Hippocampal formation (tissue), 2 donors: ENCODE results near the gene LSG1.
"Not testable (repeated sequence)": the region's sequence is repeated elsewhere in the genome, so short reads cannot be mapped to it uniquely, and the experiment has no call there.

ENCODE experiments used
- DNase-seq, 2 donors: peaks; one replicate each; lab custom pipeline; 2025; lab: John Stamatoyannopoulos, UW

The LSG1 gene

GRCh38 chr3:194617827-194618226 is 54.2 kb downstream of the LSG1 start:
- no peak for DNase-seq

DNA sequence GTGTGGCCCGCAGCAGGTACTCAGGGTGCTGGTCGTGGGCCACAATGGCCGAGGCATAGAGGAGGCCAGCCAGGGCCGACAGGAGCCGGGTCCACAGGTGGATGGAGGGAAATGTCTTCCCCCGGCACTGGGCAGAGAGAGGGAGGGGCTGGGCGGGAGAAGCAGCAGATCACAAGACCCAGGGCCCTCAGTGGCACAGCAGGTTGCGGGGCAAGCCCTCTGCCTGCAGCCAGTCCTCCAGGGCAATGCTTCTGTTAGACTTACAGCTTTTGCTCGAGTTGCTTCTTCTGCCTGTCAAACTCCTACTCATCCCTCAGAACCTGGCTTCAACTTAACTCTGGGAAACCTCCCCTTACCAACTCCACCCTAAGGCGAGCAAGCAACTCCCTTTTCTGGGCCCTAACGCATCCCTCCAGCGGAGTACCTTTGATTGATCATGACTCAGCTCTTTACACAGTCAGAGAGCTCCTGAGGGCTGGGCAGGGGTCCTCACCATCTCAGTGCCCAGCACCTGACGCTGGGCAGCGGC is 54.8 kb downstream of the LSG1 start:
- no peak for DNase-seq

DNA sequence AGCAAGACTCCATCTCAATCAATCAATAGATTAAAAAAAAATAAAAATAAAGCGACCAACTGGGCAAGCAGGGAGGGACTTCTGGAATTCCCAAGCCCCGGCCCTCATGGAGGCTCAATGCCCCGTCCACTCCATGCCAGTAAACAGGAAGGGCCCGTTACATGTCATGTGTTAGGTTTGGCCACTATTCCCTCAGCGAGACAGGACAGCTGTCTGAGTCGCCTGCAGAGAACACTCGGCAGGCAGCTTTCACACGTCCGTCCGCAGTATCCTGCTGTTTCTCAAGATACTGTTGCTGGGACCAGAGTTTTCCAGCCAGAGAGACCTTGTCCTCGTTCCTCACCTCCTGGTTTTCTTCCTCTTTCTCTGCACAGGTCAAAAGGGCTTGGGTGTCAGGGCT is 56.8 kb downstream of the LSG1 start:
- no peak for DNase-seq

DNA sequence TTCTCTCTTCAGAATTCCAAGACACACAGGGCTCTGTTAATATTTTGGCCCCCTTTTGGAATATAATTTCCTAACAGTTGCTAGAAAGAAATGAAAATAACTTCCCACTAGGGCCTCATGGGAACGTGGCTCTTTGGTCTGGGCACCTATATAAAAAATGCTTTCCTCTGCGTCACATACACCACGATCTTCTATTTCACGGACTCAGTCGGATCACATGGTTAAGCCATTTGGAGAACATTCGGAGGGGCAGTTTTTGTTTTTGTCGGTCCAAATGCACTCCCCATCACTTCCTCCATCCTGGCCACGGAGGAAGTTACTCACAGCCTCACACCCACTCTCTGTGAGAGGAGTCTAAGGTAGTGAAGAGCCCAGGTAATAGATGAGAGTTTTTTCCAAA is 59.8 kb downstream of the LSG1 start:
- no peak for DNase-seq

DNA sequence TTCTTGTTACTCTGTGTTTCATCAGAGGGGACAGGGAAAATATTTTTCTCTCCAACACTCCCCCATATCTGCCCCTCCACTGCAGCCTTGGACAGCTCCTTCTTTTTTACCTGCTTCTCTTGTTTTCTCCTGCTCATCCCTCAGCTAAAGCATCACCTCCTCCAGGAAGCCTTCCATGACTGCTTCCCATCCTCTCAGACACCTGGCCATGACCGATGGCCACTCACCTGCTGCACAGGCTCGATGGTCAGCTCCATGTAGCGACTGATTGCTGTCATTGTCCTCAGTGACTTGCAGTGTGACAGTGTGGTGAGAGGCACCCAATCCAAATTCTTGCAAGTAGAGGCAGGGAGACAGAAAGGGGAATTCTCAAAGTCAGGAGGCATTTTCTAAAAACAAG is 61.3 kb downstream of the LSG1 start:
- no peak for DNase-seq

DNA sequence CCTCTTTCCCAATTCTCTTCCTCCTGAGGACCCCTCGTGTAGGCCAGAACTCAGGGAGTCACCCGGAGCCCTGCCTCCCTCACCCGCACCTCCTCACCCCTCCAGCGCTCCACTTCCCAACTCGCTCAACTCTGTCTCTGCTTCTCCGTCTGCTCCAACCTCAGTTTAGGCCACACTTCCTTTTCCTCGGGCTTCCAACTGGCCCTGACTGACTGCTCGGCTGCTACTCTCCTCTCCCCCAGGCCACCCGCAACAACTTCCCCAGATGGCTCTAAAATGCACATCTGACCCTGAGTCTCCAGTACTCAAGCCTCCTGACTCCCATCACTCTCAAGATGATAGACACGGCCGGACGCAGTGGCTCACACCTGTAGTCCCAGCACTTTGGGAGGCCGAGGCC is 62.4 kb downstream of the LSG1 start:
- DNase-seq: no peak

- DNase-seq: no peak
Observed at GRCh38 chr3:194608981-194609380, 63.0 kb downstream of the LSG1 start.

- DNase-seq: no peak
Observed at GRCh38 chr3:194607592-194608389, 64.2 kb downstream of the LSG1 start.

- no peak for DNase-seq
Observed at GRCh38 chr3:194606941-194607340, 65.0 kb downstream of the LSG1 start.

DNA sequence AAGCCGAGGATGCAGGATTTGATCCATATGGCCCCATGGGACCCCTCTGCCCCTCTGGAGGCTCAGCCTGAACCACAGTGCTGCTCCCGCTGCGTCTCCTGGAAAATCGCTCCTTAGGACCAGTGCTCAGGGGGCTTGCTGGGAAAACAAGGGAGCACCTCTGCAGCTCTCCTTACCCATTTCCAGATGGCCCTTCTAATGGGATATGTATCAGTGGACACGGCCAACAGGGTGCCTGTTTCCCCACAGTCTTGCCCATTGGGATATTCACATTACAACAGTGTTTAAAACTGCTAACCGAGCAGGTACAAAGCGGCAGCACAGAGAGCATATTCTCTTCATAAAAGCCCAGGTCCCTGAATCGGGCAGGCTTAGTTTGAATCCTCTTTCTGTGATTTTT is 65.8 kb downstream of the LSG1 start:
- DNase-seq: no peak

DNA sequence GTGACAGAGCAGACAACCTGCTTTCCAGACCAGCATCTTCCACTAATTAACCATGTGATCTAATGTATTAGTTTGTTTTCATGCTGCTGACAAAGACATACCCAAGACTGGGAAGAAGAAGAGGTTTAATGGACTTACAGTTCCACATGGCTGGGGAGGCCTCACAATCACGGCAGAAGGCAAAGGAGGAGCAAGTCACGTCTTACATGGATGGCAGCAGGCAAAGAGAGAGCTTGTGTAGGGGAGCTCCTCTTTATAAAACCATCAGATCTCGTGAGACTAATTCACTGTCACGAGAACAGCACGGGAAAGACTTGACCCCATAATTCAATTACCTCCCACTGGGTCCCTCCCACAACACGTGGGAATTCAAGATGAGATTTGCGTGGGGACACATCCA is 66.7 kb downstream of the LSG1 start:
- DNase-seq: not testable (repeated sequence)

DNA sequence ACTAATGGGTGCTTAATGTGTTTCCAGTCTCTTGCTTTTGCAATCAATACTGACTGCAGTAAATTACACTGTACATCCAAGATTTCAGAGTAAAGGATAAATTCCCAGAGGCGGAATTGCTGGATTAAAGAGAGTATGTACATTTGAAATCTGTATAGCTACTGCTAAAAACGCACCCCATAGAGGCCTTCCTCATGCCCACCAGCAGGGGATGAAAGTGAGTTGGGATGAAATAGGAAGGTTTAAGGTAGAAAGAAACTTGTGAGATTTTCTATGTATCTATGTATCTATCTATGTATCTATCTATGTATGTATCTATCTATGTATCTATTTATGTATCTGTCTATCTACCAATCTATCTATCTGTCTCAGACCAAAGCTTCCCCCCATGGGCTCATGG is 67.2 kb downstream of the LSG1 start:
- DNase-seq: no peak

DNA sequence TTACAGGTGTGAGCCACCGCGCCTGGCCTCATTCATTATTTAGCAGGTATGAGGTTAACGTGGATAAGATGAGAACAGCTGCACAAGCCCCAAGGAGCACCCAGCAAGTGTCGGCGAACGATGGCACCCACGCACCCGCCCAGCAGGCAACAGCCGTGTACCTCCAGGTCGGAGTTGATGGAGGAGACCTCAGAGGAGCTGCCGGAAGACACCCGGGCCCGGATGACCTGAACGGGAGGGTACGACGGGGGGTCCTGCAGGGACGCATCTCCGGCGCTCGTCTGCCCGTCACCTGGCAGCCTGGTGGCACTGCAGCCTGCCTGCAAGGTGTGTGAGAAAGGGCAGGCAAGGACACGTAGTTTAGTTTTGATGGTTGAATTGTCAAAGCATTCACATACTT is 67.9 kb downstream of the LSG1 start:
- no peak for DNase-seq

DNA sequence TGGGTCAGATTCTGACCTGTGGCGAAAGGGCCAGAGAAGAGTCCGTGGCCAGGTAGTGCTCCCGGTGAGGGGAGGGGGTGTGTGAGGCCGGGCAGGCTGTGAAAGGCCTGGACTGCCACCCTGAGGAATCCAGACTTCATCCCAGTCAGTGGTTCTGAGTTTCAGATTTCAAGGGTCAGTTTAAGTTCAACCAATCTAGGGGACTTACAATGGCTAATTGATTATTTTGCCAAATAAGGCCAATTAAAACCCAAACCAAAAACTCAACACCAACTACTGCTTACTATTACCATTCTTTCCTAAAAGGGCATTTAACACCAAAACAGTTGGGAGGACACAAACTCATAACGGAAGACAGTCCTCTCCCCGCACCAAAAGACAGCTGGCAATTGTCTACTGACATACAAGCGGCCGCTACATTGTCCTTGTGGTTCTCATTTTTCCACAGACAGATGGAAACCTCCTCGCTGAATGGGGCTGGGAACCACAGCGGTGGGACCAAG is 69.3 kb downstream of the LSG1 start:
- DNase-seq: no peak

GRCh38 chr3:194598771-194599557 is 73.0 kb downstream of the LSG1 start:
- no peak for DNase-seq

- no peak for DNase-seq
Observed at GRCh38 chr3:194596906-194597305, 75.1 kb downstream of the LSG1 start.

DNA sequence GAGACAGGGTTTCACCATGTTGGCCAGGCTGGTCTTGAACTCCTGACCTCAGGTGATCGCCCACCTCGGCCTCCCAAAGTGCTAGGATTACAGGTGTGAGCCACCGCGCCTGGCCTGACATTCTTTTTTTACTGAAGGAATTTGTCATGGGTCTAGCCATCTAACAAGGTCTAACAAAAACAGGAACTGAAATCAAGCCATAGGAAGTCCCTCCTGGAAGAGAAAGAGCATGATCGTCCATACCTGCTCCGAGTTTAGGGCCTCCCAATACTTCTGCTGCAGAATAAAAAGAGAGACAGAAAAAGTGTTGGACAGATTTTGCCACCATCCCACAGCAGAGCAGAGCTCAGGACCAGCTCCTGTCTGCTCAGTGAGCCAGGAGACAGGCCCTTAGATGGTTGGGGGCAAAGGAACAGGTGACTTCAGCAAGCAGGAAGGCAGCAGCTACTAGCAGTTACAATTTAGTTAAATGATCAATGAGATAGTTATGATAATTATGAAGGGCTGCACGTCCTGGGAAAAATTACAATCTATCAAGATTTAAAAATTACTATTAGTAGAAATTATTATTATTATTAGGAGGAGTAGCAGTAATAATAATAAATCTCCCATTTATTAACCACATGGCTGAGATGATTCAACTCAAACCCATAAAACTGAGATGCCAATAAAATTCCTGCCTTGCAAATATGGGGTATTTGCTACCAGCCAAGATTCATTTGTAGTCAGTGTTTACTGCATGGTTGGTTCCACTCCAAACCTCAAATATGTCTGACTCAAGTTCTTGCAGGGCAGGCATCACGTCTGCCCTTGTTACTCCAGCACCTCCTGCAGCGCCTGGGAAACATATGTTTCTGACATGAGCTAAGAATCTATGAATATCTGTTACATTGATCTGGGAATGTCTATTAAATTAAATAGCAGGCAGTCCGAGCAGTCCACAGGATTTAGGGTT is 78.9 kb downstream of the LSG1 start:
- DNase-seq: no peak
